ENCODE results near the gene ZNF784. TPM values are rescaled to one million over a fixed set of nuclear protein-coding genes. Genes with fewer than 3 reads are reported as not detected.
A peak's percentile ranks its signal among the peaks of the same experiment; 100 is the strongest.

Gene ZNF784
- total RNA-seq, 3 donors from 2014 or later (not counting 1 experiment from before 2014, with no cell fraction given): 6.4 to 7.9 (median 7.1) TPM

GRCh38 chr19:55600662-55601028, 23.7 kb downstream of the ZNF784 start:
- intact Hi-C loops (cut with micrococcal nuclease): no loop called here
- DNase-seq (no peak), ATAC-seq (no peak)
- Histone ChIP-seq H3K27ac (ENCODE audit: low read length) (peak overlapping the region; percentile 57), H3K36me3 (ENCODE audit: control insufficient read depth, insufficient read depth, low read length) (peaks cover 4% of the 10 kb centered on the region), H3K4me1 (ENCODE audit: control insufficient read depth, insufficient read depth, low read length) (peaks cover 29% of the 10 kb centered on the region), H3K9me3 (ENCODE audit: control insufficient read depth, insufficient read depth, low read length) (no peaks in the 10 kb centered on the region), H3K4me3 (ENCODE audit: low read length) (peak overlapping the region; percentile 48), H3K27me3 (ENCODE audit: control insufficient read depth, insufficient read depth, low read length) (no peaks in the 10 kb centered on the region)
- H3K27me3 Mint-ChIP-seq (ENCODE audit: low read depth in 2 of 2): no peaks in the 10 kb centered on the region
- WGBS (ENCODE audit: insufficient coverage): 6% methylated on average over 11 of the region's 15 CpGs
- H3K9me3 Mint-ChIP-seq: no peaks in the 10 kb centered on the region
- peak overlapping the region; percentile 86 to 99 for H3K27ac Mint-ChIP-seq
- TF ChIP-seq, protein P1, sequence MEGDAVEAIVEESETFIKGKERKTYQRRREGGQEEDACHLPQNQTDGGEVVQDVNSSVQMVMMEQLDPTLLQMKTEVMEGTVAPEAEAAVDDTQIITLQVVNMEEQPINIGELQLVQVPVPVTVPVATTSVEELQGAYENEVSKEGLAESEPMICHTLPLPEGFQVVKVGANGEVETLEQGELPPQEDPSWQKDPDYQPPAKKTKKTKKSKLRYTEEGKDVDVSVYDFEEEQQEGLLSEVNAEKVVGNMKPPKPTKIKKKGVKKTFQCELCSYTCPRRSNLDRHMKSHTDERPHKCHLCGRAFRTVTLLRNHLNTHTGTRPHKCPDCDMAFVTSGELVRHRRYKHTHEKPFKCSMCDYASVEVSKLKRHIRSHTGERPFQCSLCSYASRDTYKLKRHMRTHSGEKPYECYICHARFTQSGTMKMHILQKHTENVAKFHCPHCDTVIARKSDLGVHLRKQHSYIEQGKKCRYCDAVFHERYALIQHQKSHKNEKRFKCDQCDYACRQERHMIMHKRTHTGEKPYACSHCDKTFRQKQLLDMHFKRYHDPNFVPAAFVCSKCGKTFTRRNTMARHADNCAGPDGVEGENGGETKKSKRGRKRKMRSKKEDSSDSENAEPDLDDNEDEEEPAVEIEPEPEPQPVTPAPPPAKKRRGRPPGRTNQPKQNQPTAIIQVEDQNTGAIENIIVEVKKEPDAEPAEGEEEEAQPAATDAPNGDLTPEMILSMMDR (IDR thresholded peaks at IDR 0.05): no peak
- peak overlapping the region; percentile 96 for H3K4me3 Mint-ChIP-seq
- H3K36me3 Mint-ChIP-seq: no peaks in the 10 kb centered on the region
- H3K4me1 Mint-ChIP-seq: peaks cover 29 to 46% of the 10 kb centered on the region in 2 donors

GRCh38 chr19:55599842-55600661, 24.3 kb downstream of the ZNF784 start, which contains the start of gene ZNF524:
Gene ZNF524, plus strand, starts transcription at chr19:55600288. Its CDS starts 1,825 bp downstream, at chr19:55602113.
- under 1% methylated on average over 86 of the region's 97 CpGs for WGBS (ENCODE audit: insufficient coverage)

GRCh38 chr19:55599468-55599841, 24.9 kb downstream of the ZNF784 start, which contains the start of gene FIZ1:
Gene FIZ1, minus strand, starts transcription at chr19:55599517. Its CDS starts 1,652 bp downstream, at chr19:55597865.
- under 1% methylated on average over 23 of the region's 23 CpGs for WGBS (ENCODE audit: insufficient coverage)
- Histone ChIP-seq H3K27me3 (ENCODE audit: control insufficient read depth, insufficient read depth, low read length) (no peaks in the 10 kb centered on the region), H3K27ac (ENCODE audit: low read length) (peak within 1 kb of the TSS; percentile 100), H3K4me3 (ENCODE audit: low read length) (peak within 1 kb of the TSS; percentile 94), H3K36me3 (ENCODE audit: control insufficient read depth, insufficient read depth, low read length) (peaks cover 5% of the 10 kb centered on the region), H3K4me1 (ENCODE audit: control insufficient read depth, insufficient read depth, low read length) (peaks cover 24% of the 10 kb centered on the region), H3K9me3 (ENCODE audit: control insufficient read depth, insufficient read depth, low read length) (no peaks in the 10 kb centered on the region)
- TF ChIP-seq, protein P1 (IDR thresholded peaks at IDR 0.05): no peak
- DNase-seq: peak; percentile 93 to 98
- Mint-ChIP-seq H3K4me3 (peak within 1 kb of the TSS; percentile 96), H3K9me3 (no peaks in the 10 kb centered on the region), H3K27ac (peak within 1 kb of the TSS; percentile 96 to 99), H3K36me3 (no peaks in the 10 kb centered on the region), H3K27me3 (ENCODE audit: low read depth in 2 of 2) (no peaks in the 10 kb centered on the region), H3K4me1 (peaks cover 23 to 38% of the 10 kb centered on the region in 2 donors)
- ATAC-seq: peak; percentile 69 to 85 (median 73)
- intact Hi-C loops (cut with micrococcal nuclease): loop anchor here (1.0 kb wide), 3 partner anchors 12 to 123 kb away; partner anchors contain the start of genes ZNF628 and ZNF784

More at GRCh38 chr19:55599842-55600661, 24.3 kb downstream of the ZNF784 start, which contains the start of gene ZNF524:
- Mint-ChIP-seq H3K36me3 (no peaks in the 10 kb centered on the region), H3K27ac (peak within 1 kb of the TSS; percentile 96 to 99), H3K9me3 (no peaks in the 10 kb centered on the region), H3K27me3 (ENCODE audit: low read depth in 2 of 2) (no peaks in the 10 kb centered on the region), H3K4me3 (peak within 1 kb of the TSS; percentile 96), H3K4me1 (peaks cover 29 to 44% of the 10 kb centered on the region in 2 donors)
- peak; percentile 59 to 74 (median 65) for ATAC-seq
- intact Hi-C loops (cut with micrococcal nuclease): loop anchor here (1.0 kb wide), 3 partner anchors 13 to 124 kb away; partner anchors contain the start of genes ZNF628 and ZNF784
- Histone ChIP-seq H3K27ac (ENCODE audit: low read length) (peak within 1 kb of the TSS; percentile 100), H3K27me3 (ENCODE audit: control insufficient read depth, insufficient read depth, low read length) (no peaks in the 10 kb centered on the region), H3K4me1 (ENCODE audit: control insufficient read depth, insufficient read depth, low read length) (peaks cover 29% of the 10 kb centered on the region), H3K36me3 (ENCODE audit: control insufficient read depth, insufficient read depth, low read length) (peaks cover 4% of the 10 kb centered on the region), H3K4me3 (ENCODE audit: low read length) (peak within 1 kb of the TSS; percentile 94), H3K9me3 (ENCODE audit: control insufficient read depth, insufficient read depth, low read length) (no peaks in the 10 kb centered on the region)
- peak; percentile 80 to 93 for DNase-seq
- TF ChIP-seq, protein P1 (IDR thresholded peaks at IDR 0.05): no peak

Measured in natural killer cell (primary cell).